GM10266 (cell line): ENCODE results near the gene WWP2.

ENCODE experiments used
- DNase-seq: peaks from one replicate; pipeline ENCODE4 v3.0.0; 2012; ENCODE audit errors: extremely low spot score
- CTCF ChIP-seq: IDR thresholded peaks from 2 replicates; pipeline ENCODE4 v1.5.1; 2012; ENCODE audit warnings: mild to moderate bottlenecking, low read depth; ENCODE audit not compliant: control insufficient read depth, insufficient read depth; ENCODE audit errors: missing control alignments

The WWP2 gene

GRCh38 chr16:69889295-69889964 lies 127.3 kb downstream of the WWP2 start:
- no peak for DNase-seq
- TF ChIP-seq CTCF, result no peak

- no peak for DNase-seq
- TF ChIP-seq CTCF, result no peak
These were observed 128.2 kb downstream of the WWP2 start for GRCh38 chr16:69890114-69890891.

- no peak for DNase-seq
- no peak for TF ChIP-seq CTCF
These were observed 128.8 kb downstream of the WWP2 start for GRCh38 chr16:69890892-69891282.

GRCh38 chr16:69892378-69892777 lies 130.2 kb downstream of the WWP2 start:
- DNase-seq, result no peak
- no peak for TF ChIP-seq CTCF

- DNase-seq, result no peak
- no peak for TF ChIP-seq CTCF
These were observed 131.0 kb downstream of the WWP2 start for GRCh38 chr16:69893106-69893505.

- no peak for DNase-seq
- no peak for TF ChIP-seq CTCF
These were observed 132.5 kb downstream of the WWP2 start for GRCh38 chr16:69894676-69895075.

GRCh38 chr16:69903865-69904415 lies 141.8 kb downstream of the WWP2 start:
- TF ChIP-seq CTCF, result no peak
- no peak for DNase-seq
